NCI-H2171 treated with DMSO at 0.1 percent for 48 hours (cell line): ENCODE measurements around the gene C1QTNF12.
A peak's percentile ranks its signal among the peaks of the same experiment; 100 is the strongest.

Experiments used
- DNase-seq: peaks from one replicate; lab custom pipeline; 2025; lab: John Stamatoyannopoulos, UW

C1QTNF12 gene

GRCh38 chr1:1228596-1229321 is 17.8 kb downstream of the C1QTNF12 start:
- DNase-seq: no peak

GRCh38 chr1:1228187-1228586 is 18.3 kb downstream of the C1QTNF12 start:
- DNase-seq: no peak

GRCh38 chr1:1227386-1227785 is 19.1 kb downstream of the C1QTNF12 start:
- DNase-seq: no peak

- DNase-seq: no peak
These were observed 19.8 kb downstream of the C1QTNF12 start for GRCh38 chr1:1226566-1227362.

- DNase-seq: no peak
These were observed 20.6 kb downstream of the C1QTNF12 start for GRCh38 chr1:1225913-1226312.

GRCh38 chr1:1225238-1225845 is 21.2 kb downstream of the C1QTNF12 start:
- no peak for DNase-seq

- no peak for DNase-seq
These were observed 22.6 kb downstream of the C1QTNF12 start for GRCh38 chr1:1223891-1224290.

- no peak for DNase-seq
These were observed 23.2 kb downstream of the C1QTNF12 start for GRCh38 chr1:1223321-1223720.

- DNase-seq: no peak
These were observed 23.8 kb downstream of the C1QTNF12 start for GRCh38 chr1:1222575-1223225.

GRCh38 chr1:1221887-1222574 is 24.5 kb downstream of the C1QTNF12 start:
- DNase-seq: no peak

- no peak for DNase-seq
These were observed 26.3 kb downstream of the C1QTNF12 start for GRCh38 chr1:1220197-1220596.

- no peak for DNase-seq
These were observed 27.2 kb downstream of the C1QTNF12 start for GRCh38 chr1:1219341-1219740.

- no peak for DNase-seq
These were observed 27.9 kb downstream of the C1QTNF12 start for GRCh38 chr1:1218524-1219200.

GRCh38 chr1:1217621-1218523 is 28.6 kb downstream of the C1QTNF12 start:
- peak; percentile 40 for DNase-seq

GRCh38 chr1:1216770-1217620 is 29.5 kb downstream of the C1QTNF12 start:
- no peak for DNase-seq

- DNase-seq: no peak
These were observed 30.5 kb downstream of the C1QTNF12 start for GRCh38 chr1:1215881-1216605.

GRCh38 chr1:1215080-1215676 is 31.3 kb downstream of the C1QTNF12 start:
- no peak for DNase-seq
